Adrenal gland (tissue), 5 donors: ENCODE measurements around the gene IFITM5.

Experiments used
- CTCF ChIP-seq, 6 experiments: fragments of 450-650 bp in 4 of 6; fragments of 200-600 bp in 2 of 6; sonication (generic) in 1 of 6; IDR thresholded peaks; 1 replicate in 5 of 6; 2 replicates in 1 of 6; pipeline versions ENCODE4 v1.5.1 to v1.8.0; 2016 to 2021; ENCODE audit warnings: antibody characterized with exemption in 6 of 6, mild to moderate bottlenecking in 2 of 6, moderate library complexity in 1 of 6
- POLR2A ChIP-seq, 2 donors: fragments of 450-650 bp; IDR thresholded peaks; one replicate each; pipeline ENCODE4 v1.6.1; 2017; ENCODE audit warnings: antibody characterized with exemption in 2 of 2, mild to moderate bottlenecking in 2 of 2, moderate library complexity in 1 of 2
- donor health status: DM: no; HTN: no; CAD: no.

- TF ChIP-seq CTCF (IDR thresholded peaks at IDR 0.05) (no peak), POLR2A (IDR thresholded peaks at IDR 0.05) (no peak)
Measured at GRCh38 chr11:324156-324555, 24.8 kb upstream of the IFITM5 start.
